Astrocyte (in vitro differentiated cells and primary cell): ENCODE data around the gene CCDC12. TPM values are rescaled to one million over a fixed set of nuclear protein-coding genes. Genes with fewer than 3 reads are reported as not detected.

Source experiments
- DNase-seq: peaks from one replicate; pipeline ENCODE4 v3.0.0-alpha.2; 2010; ENCODE audit warnings: low read depth
- FAIRE-seq: peaks from 2 replicates; lab custom pipeline; 2011; peaks lifted over from hg19 to GRCh38; lab: Jason Lieb, UNC
- H2AFZ ChIP-seq: 2 replicates; pipeline ENCODE4 v1.6.0; 2012; ENCODE audit warnings: low read depth, low read length, inconsistent platforms
- H3K27ac ChIP-seq: 2 replicates; pipeline ENCODE4 v1.5.1; 2011; ENCODE audit warnings: low read depth, low read length, inconsistent platforms
- H3K27me3 ChIP-seq: 2 replicates; pipeline ENCODE4 v1.6.0; 2011; ENCODE audit warnings: low read length, inconsistent platforms; ENCODE audit not compliant: insufficient read depth
- H3K36me3 ChIP-seq: 2 replicates; pipeline ENCODE4 v1.5.1; 2011; ENCODE audit warnings: low read length, inconsistent platforms; ENCODE audit not compliant: insufficient read depth
- H3K4me1 ChIP-seq: 2 replicates; pipeline ENCODE4 v1.5.1; 2011; ENCODE audit warnings: low read length, inconsistent platforms; ENCODE audit not compliant: insufficient read depth
- H3K4me2 ChIP-seq: 2 replicates; pipeline ENCODE4 v1.6.0; 2012; ENCODE audit warnings: low read length, inconsistent platforms
- H3K4me3 ChIP-seq: 2 replicates; pipeline ENCODE4 v1.5.1; 2011; ENCODE audit warnings: low read depth, mild to moderate bottlenecking, low read length, inconsistent platforms; ENCODE audit not compliant: insufficient read depth
- H3K79me2 ChIP-seq: 2 replicates; pipeline ENCODE4 v1.6.0; 2012; ENCODE audit warnings: mild to moderate bottlenecking, low read length, inconsistent platforms; ENCODE audit not compliant: insufficient read depth
- H3K9ac ChIP-seq: 2 replicates; pipeline ENCODE4 v1.6.0; 2012; ENCODE audit warnings: mild to moderate bottlenecking, low read length, inconsistent platforms
- H3K9me3 ChIP-seq: 2 replicates; pipeline ENCODE4 v1.5.1; 2012; ENCODE audit warnings: low read depth, mild to moderate bottlenecking, low read length, inconsistent platforms; ENCODE audit not compliant: insufficient read depth
- H4K20me1 ChIP-seq: 2 replicates; pipeline ENCODE4 v1.6.0; 2012; ENCODE audit warnings: low read length, inconsistent platforms; ENCODE audit not compliant: insufficient read depth
- H3K27ac Mint-ChIP-seq: one replicate; pipeline ENCODE4 v1.8.0; 2021; ENCODE audit warnings: mild to moderate bottlenecking, mixed read lengths; ENCODE audit not compliant: unreplicated experiment
- H3K27me3 Mint-ChIP-seq: one replicate; pipeline ENCODE4 v1.8.0; 2021; ENCODE audit warnings: low read depth, mixed read lengths; ENCODE audit not compliant: unreplicated experiment
- H3K36me3 Mint-ChIP-seq: one replicate; pipeline ENCODE4 v1.8.0; 2021; ENCODE audit warnings: low read depth, mixed read lengths; ENCODE audit not compliant: unreplicated experiment
- H3K4me1 Mint-ChIP-seq: one replicate; pipeline ENCODE4 v1.8.0; 2021; ENCODE audit warnings: low read depth, mixed read lengths; ENCODE audit not compliant: unreplicated experiment
- H3K4me3 Mint-ChIP-seq: one replicate; pipeline ENCODE4 v1.8.0; 2021; ENCODE audit warnings: mild to moderate bottlenecking, moderate library complexity, mixed read lengths; ENCODE audit not compliant: unreplicated experiment
- H3K9me3 Mint-ChIP-seq: one replicate; pipeline ENCODE4 v1.8.0; 2021; ENCODE audit warnings: mild to moderate bottlenecking, mixed read lengths; ENCODE audit not compliant: unreplicated experiment
- EZH2 ChIP-seq: IDR thresholded peaks from 2 replicates; pipeline ENCODE4 v1.6.1; 2012; ENCODE audit warnings: mild to moderate bottlenecking, low read length, inconsistent platforms; ENCODE audit not compliant: insufficient read depth
- total RNA-seq: library from RNA; stranded (reverse); gene quantifications from 2 replicates; pipeline ENCODE4 v1.2.1, GENCODE V29; 2021
- TF ChIP-seq, protein P1 (sequence below): IDR thresholded peaks from 2 replicates; pipeline ENCODE4 v1.5.1; 2011; ENCODE audit warnings: low read depth, mild to moderate bottlenecking, inconsistent platforms, low read length, moderate library complexity; ENCODE audit not compliant: insufficient read depth

The CCDC12 gene
- total RNA-seq, 1 donor from 2014 or later, result 29.0 TPM

- TF ChIP-seq, protein P1, sequence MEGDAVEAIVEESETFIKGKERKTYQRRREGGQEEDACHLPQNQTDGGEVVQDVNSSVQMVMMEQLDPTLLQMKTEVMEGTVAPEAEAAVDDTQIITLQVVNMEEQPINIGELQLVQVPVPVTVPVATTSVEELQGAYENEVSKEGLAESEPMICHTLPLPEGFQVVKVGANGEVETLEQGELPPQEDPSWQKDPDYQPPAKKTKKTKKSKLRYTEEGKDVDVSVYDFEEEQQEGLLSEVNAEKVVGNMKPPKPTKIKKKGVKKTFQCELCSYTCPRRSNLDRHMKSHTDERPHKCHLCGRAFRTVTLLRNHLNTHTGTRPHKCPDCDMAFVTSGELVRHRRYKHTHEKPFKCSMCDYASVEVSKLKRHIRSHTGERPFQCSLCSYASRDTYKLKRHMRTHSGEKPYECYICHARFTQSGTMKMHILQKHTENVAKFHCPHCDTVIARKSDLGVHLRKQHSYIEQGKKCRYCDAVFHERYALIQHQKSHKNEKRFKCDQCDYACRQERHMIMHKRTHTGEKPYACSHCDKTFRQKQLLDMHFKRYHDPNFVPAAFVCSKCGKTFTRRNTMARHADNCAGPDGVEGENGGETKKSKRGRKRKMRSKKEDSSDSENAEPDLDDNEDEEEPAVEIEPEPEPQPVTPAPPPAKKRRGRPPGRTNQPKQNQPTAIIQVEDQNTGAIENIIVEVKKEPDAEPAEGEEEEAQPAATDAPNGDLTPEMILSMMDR, result no peak
- no peak for TF ChIP-seq EZH2
- no peak overlapping the region for H3K4me3 ChIP-seq
- peaks cover 95% of the 10 kb centered on the region for H4K20me1 ChIP-seq
- H3K79me2 ChIP-seq, result peaks cover 98% of the 10 kb centered on the region
- peak overlapping the region; percentile 15 for H3K27ac Mint-ChIP-seq
- peaks cover 17% of the 10 kb centered on the region for H3K36me3 Mint-ChIP-seq
- H3K4me1 Mint-ChIP-seq, result peaks cover 45% of the 10 kb centered on the region
- H3K4me2 ChIP-seq, result peak overlapping the region; percentile 30
- H3K27me3 ChIP-seq, result no peaks in the 10 kb centered on the region
- peaks cover 38% of the 10 kb centered on the region for H3K4me1 ChIP-seq
- FAIRE-seq (no peak), DNase-seq (peak; percentile 52)
- H2AFZ ChIP-seq, result no peak overlapping the region
- H3K36me3 ChIP-seq, result no peaks in the 10 kb centered on the region
- H3K27me3 Mint-ChIP-seq, result no peaks in the 10 kb centered on the region
- H3K9ac ChIP-seq, result no peak overlapping the region
- no peaks in the 10 kb centered on the region for H3K9me3 ChIP-seq
- no peak overlapping the region for H3K27ac ChIP-seq
- no peak overlapping the region for H3K4me3 Mint-ChIP-seq
- no peaks in the 10 kb centered on the region for H3K9me3 Mint-ChIP-seq
Measured at GRCh38 chr3:46947981-46948791, 28.4 kb downstream of the CCDC12 start.

DNA sequence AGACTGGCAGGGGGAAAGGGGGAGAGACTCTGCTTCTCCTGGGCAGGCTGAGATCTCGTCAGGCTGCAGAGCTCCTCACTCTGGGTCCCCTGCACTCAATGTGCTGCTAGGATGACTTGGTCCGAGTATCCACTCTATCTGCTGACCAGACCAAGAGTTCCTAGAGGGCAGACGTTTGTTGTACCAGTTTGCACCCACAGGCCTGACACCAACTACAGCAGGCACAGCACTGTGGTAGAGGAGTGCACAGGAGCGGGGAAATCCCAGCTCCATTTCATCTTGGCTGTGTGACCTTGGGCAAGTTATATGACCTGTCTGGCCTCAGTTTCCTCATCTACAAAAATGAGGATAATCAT lies 29.0 kb downstream of the CCDC12 start:
- H3K4me1 ChIP-seq, result peaks cover 38% of the 10 kb centered on the region
- H3K36me3 ChIP-seq, result no peaks in the 10 kb centered on the region
- Mint-ChIP-seq H3K36me3 (peaks cover 19% of the 10 kb centered on the region), H3K9me3 (no peaks in the 10 kb centered on the region), H3K27me3 (no peaks in the 10 kb centered on the region), H3K27ac (peak overlapping the region; percentile 15), H3K4me3 (no peak overlapping the region), H3K4me1 (peaks cover 48% of the 10 kb centered on the region)
- TF ChIP-seq, protein P1, result no peak
- no peak for TF ChIP-seq EZH2
- H3K4me3 ChIP-seq, result no peak overlapping the region
- H3K9ac ChIP-seq, result no peak overlapping the region
- FAIRE-seq (no peak), DNase-seq (no peak)
- peaks cover 98% of the 10 kb centered on the region for H3K79me2 ChIP-seq
- peak overlapping the region; percentile 30 for H3K4me2 ChIP-seq
- no peak overlapping the region for H3K27ac ChIP-seq
- no peaks in the 10 kb centered on the region for H3K27me3 ChIP-seq
- H4K20me1 ChIP-seq, result peaks cover 95% of the 10 kb centered on the region
- H3K9me3 ChIP-seq, result no peaks in the 10 kb centered on the region
- no peak overlapping the region for H2AFZ ChIP-seq

DNA sequence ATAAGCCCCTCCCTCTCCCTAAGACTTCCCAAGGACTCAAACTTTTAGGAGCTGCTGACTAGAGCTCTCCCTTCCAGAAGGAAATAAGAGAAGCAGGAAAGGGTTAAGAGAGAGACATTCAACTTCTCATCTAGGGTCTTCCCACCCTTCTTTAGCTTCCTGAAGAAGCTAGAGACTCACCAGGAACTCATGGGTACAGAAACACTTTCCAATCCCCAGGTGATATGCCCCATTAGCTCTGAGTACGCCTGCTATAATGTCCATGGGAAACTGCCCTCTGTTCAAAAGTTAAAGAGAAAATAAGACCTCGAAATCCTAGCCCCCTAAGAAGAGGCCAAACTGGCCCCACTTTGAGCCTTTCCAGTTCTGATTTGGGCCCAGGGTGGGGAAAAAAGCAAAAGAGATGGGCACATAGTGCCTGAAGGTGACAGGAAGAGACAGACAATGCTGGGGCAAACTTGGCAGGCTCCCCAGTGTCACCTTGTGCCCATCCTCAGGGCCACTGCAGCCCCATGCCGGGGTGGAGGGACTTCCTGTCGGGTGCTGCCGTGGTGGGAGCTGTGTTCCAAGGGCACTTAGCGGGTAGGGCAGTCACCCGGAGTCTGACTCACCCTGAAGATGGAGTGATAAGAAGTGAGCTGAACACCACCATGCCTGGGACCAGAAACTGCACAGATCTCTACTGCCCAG lies 29.5 kb downstream of the CCDC12 start:
- H3K4me1 Mint-ChIP-seq, result peaks cover 50% of the 10 kb centered on the region
- FAIRE-seq, result no peak
- H3K79me2 ChIP-seq, result peaks cover 98% of the 10 kb centered on the region

More for the DNA sequence above, 29.5 kb downstream of the CCDC12 start:
- no peaks in the 10 kb centered on the region for H3K9me3 ChIP-seq
- H3K27me3 Mint-ChIP-seq, result no peaks in the 10 kb centered on the region
- H3K9me3 Mint-ChIP-seq, result no peaks in the 10 kb centered on the region
- no peak overlapping the region for H3K4me3 Mint-ChIP-seq
- no peak overlapping the region for H3K27ac Mint-ChIP-seq
- no peak for TF ChIP-seq EZH2
- TF ChIP-seq, protein P1, result no peak
- H3K4me3 ChIP-seq, result no peak overlapping the region
- peaks cover 95% of the 10 kb centered on the region for H4K20me1 ChIP-seq
- peaks cover 20% of the 10 kb centered on the region for H3K36me3 Mint-ChIP-seq
- no peaks in the 10 kb centered on the region for H3K27me3 ChIP-seq
- no peak overlapping the region for H2AFZ ChIP-seq
- no peak overlapping the region for H3K9ac ChIP-seq
- H3K36me3 ChIP-seq, result no peaks in the 10 kb centered on the region
- H3K4me2 ChIP-seq, result peak overlapping the region; percentile 30
- peak; percentile 51 for DNase-seq
- peaks cover 38% of the 10 kb centered on the region for H3K4me1 ChIP-seq
- no peak overlapping the region for H3K27ac ChIP-seq
